ENCODE data around the gene MYH14. TPM values are rescaled to one million over a fixed set of nuclear protein-coding genes. Genes with fewer than 3 reads are reported as not detected.
"Not testable (repeated sequence)": the region's sequence is repeated elsewhere in the genome, so short reads cannot be mapped to it uniquely, and the experiment has no call there.

The MYH14 gene
- total and polyA plus RNA-seq, 2 of the 13 experiments (the other 11 are each of a cell fraction or from before 2014, with no cell fraction given), result 5.5 to 5.8 TPM

DNA sequence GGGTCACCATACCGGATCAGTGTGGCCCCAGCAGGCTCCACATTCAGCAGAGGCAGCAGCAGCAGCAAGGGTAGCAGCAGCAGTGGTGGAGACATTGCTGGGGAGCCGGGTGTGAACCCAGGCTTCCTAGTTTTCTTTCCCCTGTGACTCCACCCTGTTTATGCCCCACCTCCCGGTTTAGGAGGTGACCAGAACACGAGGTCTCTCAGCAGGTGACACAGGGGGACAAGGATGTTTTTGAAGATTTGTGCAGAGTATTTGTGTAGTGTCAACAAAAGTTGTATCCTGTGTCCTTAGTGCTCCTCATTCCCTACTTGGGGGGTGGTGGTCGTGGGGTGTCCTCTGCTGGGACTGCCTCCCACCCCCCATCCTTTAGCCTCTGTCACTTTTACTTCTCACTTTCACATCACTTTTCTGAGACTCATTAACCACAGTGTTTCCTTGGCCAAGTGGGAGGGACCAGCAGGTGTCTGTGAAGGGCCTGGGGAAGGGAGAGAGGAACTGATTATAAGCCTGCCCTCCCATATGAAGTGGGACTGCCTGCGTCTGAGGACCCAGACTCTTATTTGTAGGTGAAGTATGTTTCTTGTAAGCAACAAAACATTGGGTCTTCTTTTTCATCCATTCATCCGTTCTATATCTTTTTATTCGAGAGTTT is 141.4 kb downstream of the MYH14 start (continued):
- TF ChIP-seq ATRX (CRISPR knock-in tag; IDR thresholded peaks at IDR 0.05; ENCODE audit: borderline replicate concordance) (no peak), SALL2 (CRISPR knock-in tag; IDR thresholded peaks at IDR 0.05) (no peak), RFX3 (CRISPR knock-in tag; IDR thresholded peaks at IDR 0.05) (no peak), MED1 (CRISPR knock-in tag; IDR thresholded peaks at IDR 0.05) (no peak), FOXA1 (IDR thresholded peaks at IDR 0.05) (no peak), FOXA1 (CRISPR knock-in tag; IDR thresholded peaks at IDR 0.05) (no peak), FOXC1 (CRISPR knock-in tag; IDR thresholded peaks at IDR 0.05; ENCODE audit: borderline replicate concordance) (no peak)
- TF ChIP-seq, protein P1, sequence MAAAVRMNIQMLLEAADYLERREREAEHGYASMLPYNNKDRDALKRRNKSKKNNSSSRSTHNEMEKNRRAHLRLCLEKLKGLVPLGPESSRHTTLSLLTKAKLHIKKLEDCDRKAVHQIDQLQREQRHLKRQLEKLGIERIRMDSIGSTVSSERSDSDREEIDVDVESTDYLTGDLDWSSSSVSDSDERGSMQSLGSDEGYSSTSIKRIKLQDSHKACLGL (CRISPR knock-in tag; IDR thresholded peaks at IDR 0.05), result no peak
- TF ChIP-seq, protein P2, sequence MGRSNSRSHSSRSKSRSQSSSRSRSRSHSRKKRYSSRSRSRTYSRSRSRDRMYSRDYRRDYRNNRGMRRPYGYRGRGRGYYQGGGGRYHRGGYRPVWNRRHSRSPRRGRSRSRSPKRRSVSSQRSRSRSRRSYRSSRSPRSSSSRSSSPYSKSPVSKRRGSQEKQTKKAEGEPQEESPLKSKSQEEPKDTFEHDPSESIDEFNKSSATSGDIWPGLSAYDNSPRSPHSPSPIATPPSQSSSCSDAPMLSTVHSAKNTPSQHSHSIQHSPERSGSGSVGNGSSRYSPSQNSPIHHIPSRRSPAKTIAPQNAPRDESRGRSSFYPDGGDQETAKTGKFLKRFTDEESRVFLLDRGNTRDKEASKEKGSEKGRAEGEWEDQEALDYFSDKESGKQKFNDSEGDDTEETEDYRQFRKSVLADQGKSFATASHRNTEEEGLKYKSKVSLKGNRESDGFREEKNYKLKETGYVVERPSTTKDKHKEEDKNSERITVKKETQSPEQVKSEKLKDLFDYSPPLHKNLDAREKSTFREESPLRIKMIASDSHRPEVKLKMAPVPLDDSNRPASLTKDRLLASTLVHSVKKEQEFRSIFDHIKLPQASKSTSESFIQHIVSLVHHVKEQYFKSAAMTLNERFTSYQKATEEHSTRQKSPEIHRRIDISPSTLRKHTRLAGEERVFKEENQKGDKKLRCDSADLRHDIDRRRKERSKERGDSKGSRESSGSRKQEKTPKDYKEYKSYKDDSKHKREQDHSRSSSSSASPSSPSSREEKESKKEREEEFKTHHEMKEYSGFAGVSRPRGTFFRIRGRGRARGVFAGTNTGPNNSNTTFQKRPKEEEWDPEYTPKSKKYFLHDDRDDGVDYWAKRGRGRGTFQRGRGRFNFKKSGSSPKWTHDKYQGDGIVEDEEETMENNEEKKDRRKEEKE (IDR thresholded peaks at IDR 0.05), result no peak

DNA sequence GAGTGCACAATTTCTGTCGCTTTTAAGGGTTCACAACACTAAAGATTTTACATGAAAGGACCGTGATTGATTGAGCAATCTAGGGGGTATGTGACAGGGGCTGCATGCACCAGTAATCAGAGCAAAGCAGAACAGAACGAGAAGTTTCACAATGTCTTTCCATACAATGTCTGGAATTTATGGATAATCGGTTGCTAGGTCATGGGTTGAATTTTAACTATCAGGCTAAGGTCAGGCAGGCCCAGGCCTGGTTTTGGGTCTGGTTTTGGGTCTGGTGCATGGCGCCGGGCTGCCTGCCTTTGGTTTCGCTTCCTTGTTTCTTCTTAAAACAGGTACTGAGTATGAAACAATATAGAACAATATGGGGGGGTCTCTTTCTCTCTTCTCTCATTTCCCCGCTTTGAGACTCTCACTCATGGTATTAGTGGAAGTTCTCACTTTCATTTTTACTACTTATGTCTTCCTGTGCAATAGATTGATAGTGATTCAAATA is 143.7 kb downstream of the MYH14 start:
- POLR2A ChIA-PET, result interaction anchor here (0.8 to 1.5 kb wide), 4 partner anchors 10 to 22 kb away, joined by 5 to 9 read pairs (median 6); partner anchors contain the start of gene KCNC3
- TF ChIP-seq SAP130 (CRISPR knock-in tag; IDR thresholded peaks at IDR 0.05; ENCODE audit: low read depth) (peak; percentile 47; the same call in 1 of the 2 replicates), THAP11 (CRISPR knock-in tag; IDR thresholded peaks at IDR 0.05) (peak; percentile 33; the same call in 1 of the 2 replicates), ZFY (CRISPR knock-in tag; IDR thresholded peaks at IDR 0.05) (peak; percentile 58), SOX5 (CRISPR knock-in tag; IDR thresholded peaks at IDR 0.05; ENCODE audit: borderline replicate concordance) (peak; percentile 54; the same call in 1 of the 2 replicates), RXRB (CRISPR knock-in tag; IDR thresholded peaks at IDR 0.05; ENCODE audit: borderline replicate concordance) (peak; percentile 30; the same call in 1 of the 2 replicates), CEBPB (IDR thresholded peaks at IDR 0.05; ENCODE audit: borderline replicate concordance, low read depth, low read length) (peak; percentile 88; the same call in 1 of the 2 replicates), MED1 (CRISPR knock-in tag; IDR thresholded peaks at IDR 0.05) (peak; percentile 37; the same call in 1 of the 2 replicates), ZFX (CRISPR knock-in tag; IDR thresholded peaks at IDR 0.05; ENCODE audit: low read depth) (peak; percentile 30; the same call in 1 of the 2 replicates)
- TF ChIP-seq, protein P3, sequence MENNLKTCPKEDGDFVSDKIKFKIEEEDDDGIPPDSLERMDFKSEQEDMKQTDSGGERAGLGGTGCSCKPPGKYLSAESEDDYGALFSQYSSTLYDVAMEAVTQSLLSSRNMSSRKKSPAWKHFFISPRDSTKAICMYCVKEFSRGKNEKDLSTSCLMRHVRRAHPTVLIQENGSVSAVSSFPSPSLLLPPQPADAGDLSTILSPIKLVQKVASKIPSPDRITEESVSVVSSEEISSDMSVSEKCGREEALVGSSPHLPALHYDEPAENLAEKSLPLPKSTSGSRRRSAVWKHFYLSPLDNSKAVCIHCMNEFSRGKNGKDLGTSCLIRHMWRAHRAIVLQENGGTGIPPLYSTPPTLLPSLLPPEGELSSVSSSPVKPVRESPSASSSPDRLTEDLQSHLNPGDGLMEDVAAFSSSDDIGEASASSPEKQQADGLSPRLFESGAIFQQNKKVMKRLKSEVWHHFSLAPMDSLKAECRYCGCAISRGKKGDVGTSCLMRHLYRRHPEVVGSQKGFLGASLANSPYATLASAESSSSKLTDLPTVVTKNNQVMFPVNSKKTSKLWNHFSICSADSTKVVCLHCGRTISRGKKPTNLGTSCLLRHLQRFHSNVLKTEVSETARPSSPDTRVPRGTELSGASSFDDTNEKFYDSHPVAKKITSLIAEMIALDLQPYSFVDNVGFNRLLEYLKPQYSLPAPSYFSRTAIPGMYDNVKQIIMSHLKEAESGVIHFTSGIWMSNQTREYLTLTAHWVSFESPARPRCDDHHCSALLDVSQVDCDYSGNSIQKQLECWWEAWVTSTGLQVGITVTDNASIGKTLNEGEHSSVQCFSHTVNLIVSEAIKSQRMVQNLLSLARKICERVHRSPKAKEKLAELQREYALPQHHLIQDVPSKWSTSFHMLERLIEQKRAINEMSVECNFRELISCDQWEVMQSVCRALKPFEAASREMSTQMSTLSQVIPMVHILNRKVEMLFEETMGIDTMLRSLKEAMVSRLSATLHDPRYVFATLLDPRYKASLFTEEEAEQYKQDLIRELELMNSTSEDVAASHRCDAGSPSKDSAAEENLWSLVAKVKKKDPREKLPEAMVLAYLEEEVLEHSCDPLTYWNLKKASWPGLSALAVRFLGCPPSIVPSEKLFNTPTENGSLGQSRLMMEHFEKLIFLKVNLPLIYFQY (CRISPR knock-in tag; IDR thresholded peaks at IDR 0.05; ENCODE audit: borderline replicate concordance), result peak; percentile 70

More for the DNA sequence above, 143.7 kb downstream of the MYH14 start:
- H4K20me1 ChIP-seq (ENCODE audit: insufficient read depth, low read length); CTCF ChIA-PET (ENCODE audit: low intra/inter-chr PET ratio, low total read pairs); H3K79me2 ChIP-seq (ENCODE audit: insufficient read depth, low read length); intact Hi-C loops (cut with micrococcal nuclease; ENCODE audit: unreplicated experiment); in situ Hi-C loops (cut with HindIII; ENCODE audit: extremely low pct_ligation_motif_present, low pct_unique_long_range_greater_than_20kb); H3K9me3 ChIP-seq (ENCODE audit: low read length); H3K27me3 ChIP-seq (ENCODE audit: control insufficient read depth in 1 of 2, insufficient read depth in 2 of 2, low read length in 2 of 2); BruUV-seq (replicated peaks); ATAC-seq; H3K36me3 ChIP-seq (replicated peaks in 1 of 2; ENCODE audit: control insufficient read depth in 1 of 2, insufficient read depth in 2 of 2, low read length in 2 of 2): not testable (repeated sequence)
- Histone ChIP-seq H3K9ac (ENCODE audit: insufficient read depth, low read depth, low read length) (peak overlapping the region; percentile 22; the same call in 1 of the 2 replicates), H3K27ac (ENCODE audit: extremely low read length, insufficient read depth, low read length) (peak overlapping the region; percentile 97), H3K4me3 (replicated peaks in 1 of 3; ENCODE audit: insufficient read depth in 1 of 3, low read depth in 2 of 3, low read length in 3 of 3) (peak overlapping the region in 2 of 3 experiments; percentile 17 to 32; a peak in 2 of 6 replicates), H3K4me2 (ENCODE audit: low read depth, low read length) (peak overlapping the region; percentile 77), H3K4me1 (ENCODE audit: insufficient read depth, low read length) (peaks cover 63% of the 10 kb centered on the region), H2AFZ (ENCODE audit: low read length) (peak overlapping the region; percentile 15)
- WGBS (ENCODE audit: low lambda C conversion rate), result 27% methylated on average over 8 of the region's 8 CpGs
- peak; percentile 36 for FAIRE-seq
- DNase-seq (ENCODE audit: low spot score), result peak; percentile 71
